Hepatocyte (in vitro differentiated cells): ENCODE data around the gene HRG. TPM values are rescaled to one million over a fixed set of nuclear protein-coding genes. Genes with fewer than 3 reads are reported as not detected.

Source experiments
- DNase-seq: peaks from one replicate; pipeline ENCODE4 v3.0.0-alpha.2; 2016; ENCODE audit warnings: low spot score
- H2AFZ ChIP-seq: fragments of 200-600 bp; sonication (generic); 2 replicates; pipeline ENCODE4 v1.6.0; 2016; ENCODE audit warnings: antibody characterized with exemption, mild to moderate bottlenecking
- H3K27ac ChIP-seq: fragments of 200-600 bp; sonication (generic); 2 replicates; pipeline ENCODE4 v1.5.1; 2016; ENCODE audit warnings: mild to moderate bottlenecking
- H3K27me3 ChIP-seq: fragments of 200-600 bp; sonication (generic); 2 replicates; pipeline ENCODE4 v1.6.1; 2016
- H3K36me3 ChIP-seq: fragments of 200-600 bp; sonication (generic); replicated peaks from 2 replicates; pipeline ENCODE4 v1.5.1; 2016; ENCODE audit warnings: low read depth; ENCODE audit not compliant: insufficient read depth
- H3K4me1 ChIP-seq: fragments of 200-600 bp; sonication (generic); 2 replicates; pipeline ENCODE4 v1.5.1; 2016; ENCODE audit warnings: mild to moderate bottlenecking, moderate library complexity; ENCODE audit not compliant: insufficient read depth
- H3K4me2 ChIP-seq: fragments of 200-600 bp; sonication (generic); 2 replicates; pipeline ENCODE4 v1.6.0; 2016
- H3K4me3 ChIP-seq: fragments of 200-600 bp; sonication (generic); 2 replicates; pipeline ENCODE4 v1.5.1; 2016; ENCODE audit warnings: mild to moderate bottlenecking
- H3K79me2 ChIP-seq: fragments of 200-600 bp; sonication (generic); 2 replicates; pipeline ENCODE4 v1.6.0; 2017; ENCODE audit warnings: mild to moderate bottlenecking
- H3K9me2 ChIP-seq: fragments of 200-600 bp; sonication (generic); replicated peaks from 2 replicates; pipeline ENCODE4 v1.6.0; 2017; ENCODE audit warnings: mild to moderate bottlenecking; ENCODE audit not compliant: insufficient read depth
- H3K9me3 ChIP-seq: fragments of 200-600 bp; sonication (generic); 2 replicates; pipeline ENCODE4 v1.5.1; 2016; ENCODE audit warnings: low read depth, mild to moderate bottlenecking
- H4K20me1 ChIP-seq: fragments of 200-600 bp; sonication (generic); 2 replicates; pipeline ENCODE4 v1.6.0; 2016; ENCODE audit warnings: mild to moderate bottlenecking; ENCODE audit not compliant: insufficient read depth, poor library complexity, severe bottlenecking
- CTCF ChIP-seq: fragments of 200-600 bp; sonication (generic); IDR thresholded peaks from 2 replicates; pipeline ENCODE4 v1.5.1; 2016; ENCODE audit warnings: antibody characterized with exemption, mild to moderate bottlenecking; ENCODE audit not compliant: poor library complexity
- EZH2 ChIP-seq: fragments of 200-600 bp; sonication (generic); IDR thresholded peaks from 2 replicates; pipeline ENCODE4 v1.6.1; 2016; ENCODE audit warnings: antibody characterized with exemption, mild to moderate bottlenecking, borderline replicate concordance
- EZH2phosphoT487 ChIP-seq: fragments of 200-600 bp; sonication (generic); IDR thresholded peaks from one replicate; pipeline ENCODE4 v1.6.1; 2018; ENCODE audit warnings: antibody characterized with exemption, mild to moderate bottlenecking, low read depth, moderate library complexity; ENCODE audit not compliant: unreplicated experiment, severe bottlenecking
- WGBS: methylation state at CpG from one replicate; pipeline ENCODE4 v1.1.6; 2016; ENCODE audit warnings: low lambda C conversion rate; ENCODE audit errors: missing lambda C conversion rate; 5-methylcytosine and 5-hydroxymethylcytosine counted together
- polyA plus RNA-seq: library from polyadenylated mRNA; unstranded; fragments of >200 nt; fragmentation: Nextera tagmentation; extraction: Ambion mirVana; gene quantifications from 2 replicates; pipeline ENCODE4 v1.2.1, GENCODE V29; 2016
- total RNA-seq: library from RNA; depleted of rRNA; stranded (reverse); fragments of >200 nt; gene quantifications from 2 replicates; pipeline ENCODE4 v1.2.3, GENCODE V29; 2014

Gene HRG
- total and polyA plus RNA-seq, 2 experiments from 2014 or later: 1.7 to 2.1 TPM

GRCh38 chr3:186626254-186626847 lies 39.5 kb upstream of the HRG start:
- no peaks in the 10 kb centered on the region for H3K9me3 ChIP-seq

GRCh38 chr3:186627852-186628414 lies 37.9 kb upstream of the HRG start:
- H3K27ac ChIP-seq: no peak overlapping the region
- no peaks in the 10 kb centered on the region for H3K27me3 ChIP-seq
- H2AFZ ChIP-seq: no peak overlapping the region
- H3K4me3 ChIP-seq: no peak overlapping the region
- no peaks in the 10 kb centered on the region for H3K9me2 ChIP-seq
- H3K4me2 ChIP-seq: no peak overlapping the region
- no peaks in the 10 kb centered on the region for H3K4me1 ChIP-seq
- no peak for DNase-seq
- H3K36me3 ChIP-seq: no peaks in the 10 kb centered on the region
- H3K9me3 ChIP-seq: no peaks in the 10 kb centered on the region
- 93% methylated on average over 7 of the region's 7 CpGs for WGBS
- TF ChIP-seq CTCF (no peak), EZH2phosphoT487 (no peak), EZH2 (no peak)
- no peaks in the 10 kb centered on the region for H3K79me2 ChIP-seq
- no peaks in the 10 kb centered on the region for H4K20me1 ChIP-seq

More at GRCh38 chr3:186626254-186626847, 39.5 kb upstream of the HRG start:
- Histone ChIP-seq H3K79me2 (no peaks in the 10 kb centered on the region), H4K20me1 (no peaks in the 10 kb centered on the region), H3K4me1 (no peaks in the 10 kb centered on the region), H2AFZ (no peak overlapping the region), H3K9me2 (no peaks in the 10 kb centered on the region), H3K4me3 (no peak overlapping the region), H3K36me3 (no peaks in the 10 kb centered on the region), H3K27me3 (no peaks in the 10 kb centered on the region), H3K27ac (no peak overlapping the region), H3K4me2 (no peak overlapping the region)
- DNase-seq: no peak
- WGBS: 85% methylated on average over 7 of the region's 7 CpGs
- no peak for TF ChIP-seq EZH2

- Histone ChIP-seq H2AFZ (no peak overlapping the region), H3K27me3 (no peaks in the 10 kb centered on the region)
- 87% methylated on average over 7 of the region's 7 CpGs for WGBS
Measured at GRCh38 chr3:186628756-186629155, 37.1 kb upstream of the HRG start.

More at GRCh38 chr3:186628756-186629155, 37.1 kb upstream of the HRG start:
- no peaks in the 10 kb centered on the region for H3K9me2 ChIP-seq
- no peaks in the 10 kb centered on the region for H3K4me1 ChIP-seq
- H3K36me3 ChIP-seq: no peaks in the 10 kb centered on the region
- no peaks in the 10 kb centered on the region for H4K20me1 ChIP-seq
- TF ChIP-seq CTCF (no peak), EZH2 (no peak), EZH2phosphoT487 (no peak)
- DNase-seq: no peak
- H3K4me2 ChIP-seq: no peak overlapping the region
- H3K27ac ChIP-seq: no peak overlapping the region
- no peak overlapping the region for H3K4me3 ChIP-seq
- H3K9me3 ChIP-seq: no peaks in the 10 kb centered on the region
- H3K79me2 ChIP-seq: no peaks in the 10 kb centered on the region
